ENCODE measurements around the gene RNF149.

RNF149 gene

DNA sequence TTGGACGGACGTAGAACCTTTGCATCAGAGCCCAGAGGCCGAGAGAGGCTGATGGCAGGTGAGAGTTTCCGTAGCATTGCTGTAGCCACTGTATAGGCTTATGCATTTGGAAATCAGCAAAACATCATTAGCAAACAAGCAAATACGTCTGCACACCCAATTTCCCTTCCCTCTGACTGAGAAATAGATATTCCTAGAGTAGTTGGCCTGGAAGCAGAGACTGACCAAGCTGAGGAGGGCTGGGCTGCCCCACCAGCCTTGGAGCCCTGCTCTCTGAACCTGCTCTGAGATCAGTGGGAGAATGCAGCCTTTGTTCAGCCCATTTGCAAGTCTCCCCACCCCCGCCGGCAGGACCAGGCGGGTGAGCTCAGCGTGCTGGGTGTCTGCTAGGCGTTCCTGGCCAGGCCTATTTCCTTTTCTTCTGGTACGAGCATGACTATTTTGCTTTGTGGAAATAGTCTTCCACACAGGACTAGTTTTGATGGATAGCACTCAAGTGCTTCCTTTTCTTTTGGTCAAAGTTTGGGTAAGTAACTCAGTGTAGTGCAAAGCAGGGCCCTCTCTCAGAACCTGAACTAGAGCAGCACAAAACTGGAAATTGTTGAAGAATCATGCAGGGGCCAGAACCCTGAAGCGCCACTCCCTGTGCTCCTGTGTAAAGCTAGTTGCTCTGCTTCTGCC is 21.9 kb upstream of the RNF149 start:
- TF ChIP-seq, protein P1, sequence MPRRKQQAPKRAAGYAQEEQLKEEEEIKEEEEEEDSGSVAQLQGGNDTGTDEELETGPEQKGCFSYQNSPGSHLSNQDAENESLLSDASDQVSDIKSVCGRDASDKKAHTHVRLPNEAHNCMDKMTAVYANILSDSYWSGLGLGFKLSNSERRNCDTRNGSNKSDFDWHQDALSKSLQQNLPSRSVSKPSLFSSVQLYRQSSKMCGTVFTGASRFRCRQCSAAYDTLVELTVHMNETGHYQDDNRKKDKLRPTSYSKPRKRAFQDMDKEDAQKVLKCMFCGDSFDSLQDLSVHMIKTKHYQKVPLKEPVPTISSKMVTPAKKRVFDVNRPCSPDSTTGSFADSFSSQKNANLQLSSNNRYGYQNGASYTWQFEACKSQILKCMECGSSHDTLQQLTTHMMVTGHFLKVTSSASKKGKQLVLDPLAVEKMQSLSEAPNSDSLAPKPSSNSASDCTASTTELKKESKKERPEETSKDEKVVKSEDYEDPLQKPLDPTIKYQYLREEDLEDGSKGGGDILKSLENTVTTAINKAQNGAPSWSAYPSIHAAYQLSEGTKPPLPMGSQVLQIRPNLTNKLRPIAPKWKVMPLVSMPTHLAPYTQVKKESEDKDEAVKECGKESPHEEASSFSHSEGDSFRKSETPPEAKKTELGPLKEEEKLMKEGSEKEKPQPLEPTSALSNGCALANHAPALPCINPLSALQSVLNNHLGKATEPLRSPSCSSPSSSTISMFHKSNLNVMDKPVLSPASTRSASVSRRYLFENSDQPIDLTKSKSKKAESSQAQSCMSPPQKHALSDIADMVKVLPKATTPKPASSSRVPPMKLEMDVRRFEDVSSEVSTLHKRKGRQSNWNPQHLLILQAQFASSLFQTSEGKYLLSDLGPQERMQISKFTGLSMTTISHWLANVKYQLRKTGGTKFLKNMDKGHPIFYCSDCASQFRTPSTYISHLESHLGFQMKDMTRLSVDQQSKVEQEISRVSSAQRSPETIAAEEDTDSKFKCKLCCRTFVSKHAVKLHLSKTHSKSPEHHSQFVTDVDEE (CRISPR knock-in tag; IDR thresholded peaks at IDR 0.05): no peak
- TF ChIP-seq ARNTL (CRISPR knock-in tag; IDR thresholded peaks at IDR 0.05; ENCODE audit: borderline replicate concordance, low read depth): no peak
- TF ChIP-seq, protein P2, sequence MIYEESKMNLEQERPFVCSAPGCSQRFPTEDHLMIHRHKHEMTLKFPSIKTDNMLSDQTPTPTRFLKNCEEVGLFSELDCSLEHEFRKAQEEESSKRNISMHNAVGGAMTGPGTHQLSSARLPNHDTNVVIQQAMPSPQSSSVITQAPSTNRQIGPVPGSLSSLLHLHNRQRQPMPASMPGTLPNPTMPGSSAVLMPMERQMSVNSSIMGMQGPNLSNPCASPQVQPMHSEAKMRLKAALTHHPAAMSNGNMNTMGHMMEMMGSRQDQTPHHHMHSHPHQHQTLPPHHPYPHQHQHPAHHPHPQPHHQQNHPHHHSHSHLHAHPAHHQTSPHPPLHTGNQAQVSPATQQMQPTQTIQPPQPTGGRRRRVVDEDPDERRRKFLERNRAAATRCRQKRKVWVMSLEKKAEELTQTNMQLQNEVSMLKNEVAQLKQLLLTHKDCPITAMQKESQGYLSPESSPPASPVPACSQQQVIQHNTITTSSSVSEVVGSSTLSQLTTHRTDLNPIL (CRISPR knock-in tag; IDR thresholded peaks at IDR 0.05; ENCODE audit: low read depth): no peak
- no peak for TF ChIP-seq ISL1 (CRISPR knock-in tag; IDR thresholded peaks at IDR 0.05)
- TF ChIP-seq ZC3H10 (CRISPR knock-in tag; IDR thresholded peaks at IDR 0.05): no peak
- no peak for TF ChIP-seq ESRRG (CRISPR knock-in tag; IDR thresholded peaks at IDR 0.05)
- TF ChIP-seq BACH2 (CRISPR knock-in tag; IDR thresholded peaks at IDR 0.05; ENCODE audit: borderline replicate concordance): no peak
- TF ChIP-seq SNAI2 (CRISPR knock-in tag; IDR thresholded peaks at IDR 0.05): no peak
- no peak for TF ChIP-seq RARB (CRISPR knock-in tag; IDR thresholded peaks at IDR 0.05)
- TF ChIP-seq TCF4 (CRISPR knock-in tag; IDR thresholded peaks at IDR 0.05; ENCODE audit: borderline replicate concordance): no peak
- no peak for TF ChIP-seq CSDC2 (CRISPR knock-in tag; IDR thresholded peaks at IDR 0.05)
- TF ChIP-seq, protein P3, sequence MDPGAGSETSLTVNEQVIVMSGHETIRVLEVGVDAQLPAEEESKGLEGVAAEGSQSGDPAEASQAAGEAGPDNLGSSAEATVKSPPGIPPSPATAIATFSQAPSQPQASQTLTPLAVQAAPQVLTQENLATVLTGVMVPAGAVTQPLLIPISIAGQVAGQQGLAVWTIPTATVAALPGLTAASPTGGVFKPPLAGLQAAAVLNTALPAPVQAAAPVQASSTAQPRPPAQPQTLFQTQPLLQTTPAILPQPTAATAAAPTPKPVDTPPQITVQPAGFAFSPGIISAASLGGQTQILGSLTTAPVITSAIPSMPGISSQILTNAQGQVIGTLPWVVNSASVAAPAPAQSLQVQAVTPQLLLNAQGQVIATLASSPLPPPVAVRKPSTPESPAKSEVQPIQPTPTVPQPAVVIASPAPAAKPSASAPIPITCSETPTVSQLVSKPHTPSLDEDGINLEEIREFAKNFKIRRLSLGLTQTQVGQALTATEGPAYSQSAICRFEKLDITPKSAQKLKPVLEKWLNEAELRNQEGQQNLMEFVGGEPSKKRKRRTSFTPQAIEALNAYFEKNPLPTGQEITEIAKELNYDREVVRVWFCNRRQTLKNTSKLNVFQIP (CRISPR knock-in tag; IDR thresholded peaks at IDR 0.05; ENCODE audit: borderline replicate concordance, low read depth): no peak
- TF ChIP-seq, protein P4, sequence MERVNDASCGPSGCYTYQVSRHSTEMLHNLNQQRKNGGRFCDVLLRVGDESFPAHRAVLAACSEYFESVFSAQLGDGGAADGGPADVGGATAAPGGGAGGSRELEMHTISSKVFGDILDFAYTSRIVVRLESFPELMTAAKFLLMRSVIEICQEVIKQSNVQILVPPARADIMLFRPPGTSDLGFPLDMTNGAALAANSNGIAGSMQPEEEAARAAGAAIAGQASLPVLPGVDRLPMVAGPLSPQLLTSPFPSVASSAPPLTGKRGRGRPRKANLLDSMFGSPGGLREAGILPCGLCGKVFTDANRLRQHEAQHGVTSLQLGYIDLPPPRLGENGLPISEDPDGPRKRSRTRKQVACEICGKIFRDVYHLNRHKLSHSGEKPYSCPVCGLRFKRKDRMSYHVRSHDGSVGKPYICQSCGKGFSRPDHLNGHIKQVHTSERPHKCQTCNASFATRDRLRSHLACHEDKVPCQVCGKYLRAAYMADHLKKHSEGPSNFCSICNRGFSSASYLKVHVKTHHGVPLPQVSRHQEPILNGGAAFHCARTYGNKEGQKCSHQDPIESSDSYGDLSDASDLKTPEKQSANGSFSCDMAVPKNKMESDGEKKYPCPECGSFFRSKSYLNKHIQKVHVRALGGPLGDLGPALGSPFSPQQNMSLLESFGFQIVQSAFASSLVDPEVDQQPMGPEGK (CRISPR knock-in tag; IDR thresholded peaks at IDR 0.05; ENCODE audit: borderline replicate concordance): no peak
- no peak for TF ChIP-seq OSR1 (CRISPR knock-in tag; IDR thresholded peaks at IDR 0.05)
- TF ChIP-seq, protein P5, sequence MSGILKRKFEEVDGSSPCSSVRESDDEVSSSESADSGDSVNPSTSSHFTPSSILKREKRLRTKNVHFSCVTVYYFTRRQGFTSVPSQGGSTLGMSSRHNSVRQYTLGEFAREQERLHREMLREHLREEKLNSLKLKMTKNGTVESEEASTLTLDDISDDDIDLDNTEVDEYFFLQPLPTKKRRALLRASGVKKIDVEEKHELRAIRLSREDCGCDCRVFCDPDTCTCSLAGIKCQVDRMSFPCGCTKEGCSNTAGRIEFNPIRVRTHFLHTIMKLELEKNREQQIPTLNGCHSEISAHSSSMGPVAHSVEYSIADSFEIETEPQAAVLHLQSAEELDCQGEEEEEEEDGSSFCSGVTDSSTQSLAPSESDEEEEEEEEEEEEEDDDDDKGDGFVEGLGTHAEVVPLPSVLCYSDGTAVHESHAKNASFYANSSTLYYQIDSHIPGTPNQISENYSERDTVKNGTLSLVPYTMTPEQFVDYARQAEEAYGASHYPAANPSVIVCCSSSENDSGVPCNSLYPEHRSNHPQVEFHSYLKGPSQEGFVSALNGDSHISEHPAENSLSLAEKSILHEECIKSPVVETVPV (CRISPR knock-in tag; IDR thresholded peaks at IDR 0.05): no peak
- no peak for ATAC-seq

DNA sequence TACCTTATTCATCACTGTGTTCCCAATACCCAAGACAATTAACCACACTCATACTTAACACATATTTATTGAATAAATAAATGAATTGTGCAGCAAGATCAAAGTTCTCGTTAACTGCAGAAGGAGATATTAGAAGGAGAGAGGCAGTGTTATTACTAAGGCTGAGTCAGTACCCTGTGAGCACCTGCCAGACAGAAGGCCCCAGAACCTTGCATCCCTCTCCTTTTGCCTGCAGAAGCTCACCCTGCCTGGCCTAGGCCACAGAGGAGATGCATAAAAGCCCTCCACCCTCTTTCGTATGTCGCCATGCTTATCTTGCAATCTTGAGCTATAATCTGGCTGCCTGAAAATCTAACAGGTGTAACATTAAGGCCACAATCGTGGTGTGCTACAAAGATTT is 20.5 kb upstream of the RNF149 start:
- ATAC-seq: no peak
- TF ChIP-seq ZNF565 (CRISPR knock-in tag; conservative IDR thresholded peaks at IDR 0.05; ENCODE audit: low read depth): no peak
- TF ChIP-seq, protein P3 (CRISPR knock-in tag; IDR thresholded peaks at IDR 0.05; ENCODE audit: borderline replicate concordance, low read depth): no peak
- TF ChIP-seq, protein P1 (CRISPR knock-in tag; IDR thresholded peaks at IDR 0.05): no peak
- TF ChIP-seq, protein P5 (CRISPR knock-in tag; IDR thresholded peaks at IDR 0.05): no peak
- no peak for TF ChIP-seq CSDC2 (CRISPR knock-in tag; IDR thresholded peaks at IDR 0.05)
- TF ChIP-seq SNAI2 (CRISPR knock-in tag; IDR thresholded peaks at IDR 0.05): no peak
- no peak for TF ChIP-seq GLIS3 (CRISPR knock-in tag; IDR thresholded peaks at IDR 0.05)
- TF ChIP-seq ESRRG (CRISPR knock-in tag; IDR thresholded peaks at IDR 0.05): no peak
- TF ChIP-seq BACH2 (CRISPR knock-in tag; IDR thresholded peaks at IDR 0.05; ENCODE audit: borderline replicate concordance): no peak
- TF ChIP-seq ZFP30 (CRISPR knock-in tag; IDR thresholded peaks at IDR 0.05): no peak
- TF ChIP-seq ZNF70 (CRISPR knock-in tag; IDR thresholded peaks at IDR 0.05): no peak
- no peak for TF ChIP-seq OSR1 (CRISPR knock-in tag; IDR thresholded peaks at IDR 0.05)
- TF ChIP-seq ZNF8 (CRISPR knock-in tag; IDR thresholded peaks at IDR 0.05): no peak
